WTC11 (cell line): ENCODE results near the gene WDFY4.

Source experiments
- ATF2 ChIP-seq: sonication (generic); formaldehyde crosslinking; IDR thresholded peaks from 2 replicates; pipeline ENCODE4 v1.8.1; 2022; ENCODE audit warnings: low read depth, missing genetic modification reagents, borderline replicate concordance
- CREB1 ChIP-seq: sonication (generic); formaldehyde crosslinking; IDR thresholded peaks from 2 replicates; pipeline ENCODE4 v1.8.0; 2023; ENCODE audit warnings: mild to moderate bottlenecking, missing genetic modification reagents
- CREM ChIP-seq: sonication (generic); formaldehyde crosslinking; IDR thresholded peaks from 2 replicates; pipeline ENCODE4 v1.8.1; 2022; ENCODE audit warnings: mild to moderate bottlenecking, missing genetic modification reagents, moderate library complexity
- CTCF ChIP-seq: fragments of 200-600 bp; IDR thresholded peaks from 2 replicates; pipeline ENCODE4 v1.8.0; 2022; ENCODE audit warnings: antibody characterized with exemption
- ELF4 ChIP-seq: sonication (generic); formaldehyde crosslinking; IDR thresholded peaks from 2 replicates; pipeline ENCODE4 v1.8.1; 2022; ENCODE audit warnings: low read depth, mild to moderate bottlenecking, moderate library complexity, missing genetic modification reagents
- ESRRA ChIP-seq: sonication (generic); formaldehyde crosslinking; IDR thresholded peaks from 2 replicates; pipeline ENCODE4 v1.8.1; 2022; ENCODE audit warnings: mild to moderate bottlenecking, missing genetic modification reagents, borderline replicate concordance
- MAX ChIP-seq: sonication (generic); formaldehyde crosslinking; IDR thresholded peaks from 2 replicates; pipeline ENCODE4 v1.8.0; 2022; ENCODE audit warnings: mild to moderate bottlenecking, missing genetic modification reagents
- NFE2L1 ChIP-seq: sonication (generic); formaldehyde crosslinking; IDR thresholded peaks from 2 replicates; pipeline ENCODE4 v1.8.1; 2023; ENCODE audit warnings: missing genetic modification reagents
- SP1 ChIP-seq: sonication (generic); formaldehyde crosslinking; conservative IDR thresholded peaks from 2 replicates; pipeline ENCODE4 v1.8.1; 2022; ENCODE audit warnings: missing genetic modification reagents
- TEAD1 ChIP-seq: sonication (generic); formaldehyde crosslinking; IDR thresholded peaks from 2 replicates; pipeline ENCODE4 v1.8.0; 2022; ENCODE audit warnings: mild to moderate bottlenecking, missing genetic modification reagents
- USF1 ChIP-seq: sonication (generic); formaldehyde crosslinking; IDR thresholded peaks from 2 replicates; pipeline ENCODE4 v1.8.0; 2022; ENCODE audit warnings: mild to moderate bottlenecking, missing genetic modification reagents
- ZNF138 ChIP-seq: sonication (generic); formaldehyde crosslinking; conservative IDR thresholded peaks from 2 replicates; pipeline ENCODE4 v1.8.1; 2022; ENCODE audit warnings: mild to moderate bottlenecking, moderate library complexity, missing genetic modification reagents
- ZNF416 ChIP-seq: fragments of 250-450 bp; sonication (Bioruptor Pico); IDR thresholded peaks from 2 replicates; pipeline ENCODE4 v1.9.0; 2021; ENCODE audit warnings: mild to moderate bottlenecking, inconsistent platforms
- ZNF425 ChIP-seq: fragments of 250-450 bp; sonication (Bioruptor Pico); conservative IDR thresholded peaks from 2 replicates; pipeline ENCODE4 v1.9.0; 2021; ENCODE audit warnings: mild to moderate bottlenecking

GRCh38 chr10:48740988-48741387 is 56.3 kb downstream of the WDFY4 start:
- TF ChIP-seq CTCF (no peak), ZNF425 (CRISPR knock-in tag) (no peak), MAX (CRISPR knock-in tag) (no peak), SP1 (CRISPR knock-in tag) (no peak), ELF4 (no peak), CREM (CRISPR knock-in tag) (no peak), USF1 (no peak), NFE2L1 (CRISPR knock-in tag) (no peak), ATF2 (no peak), ESRRA (CRISPR knock-in tag) (no peak), ZNF416 (CRISPR knock-in tag) (no peak), ZNF138 (no peak), TEAD1 (CRISPR knock-in tag) (no peak), CREB1 (CRISPR knock-in tag) (no peak)
